RPMI7951 (cell line): Measurements from ENCODE around the gene PROC. TPM values are rescaled to one million over a fixed set of nuclear protein-coding genes. Genes with fewer than 3 reads are reported as not detected.

Experiments used
- DNase-seq: peaks from one replicate; pipeline ENCODE4 v3.0.0-alpha.2; 2012; ENCODE audit warnings: low read depth
- total RNA-seq: library from RNA; depleted of rRNA; stranded (reverse); fragments of >200 nt; shearing (Covaris generic); gene quantifications from 2 replicates; pipeline ENCODE4 v1.2.3, GENCODE V29; 2014

PROC gene
- total RNA-seq, 1 experiment from 2014 or later: 0.48 TPM

GRCh38 chr2:127414638-127415592 lies 3.3 kb upstream of the PROC start:
- no peak for DNase-seq

- no peak for DNase-seq
Observed at GRCh38 chr2:127415593-127416505, 2.4 kb upstream of the PROC start.

- DNase-seq: no peak
Observed at GRCh38 chr2:127416506-127417001, 1.7 kb upstream of the PROC start.

- no peak for DNase-seq
Observed at GRCh38 chr2:127417406-127417805, 821 bp upstream of the PROC start.

GRCh38 chr2:127419112-127419430 lies 844 bp downstream of the PROC start:
- DNase-seq: no peak

GRCh38 chr2:127419448-127420038 lies 1.3 kb downstream of the PROC start:
- DNase-seq: no peak

- no peak for DNase-seq
Observed at GRCh38 chr2:127420039-127420864, 2.0 kb downstream of the PROC start.

- DNase-seq: no peak
Observed at GRCh38 chr2:127421116-127421800, 3.0 kb downstream of the PROC start.

- no peak for DNase-seq
Observed at GRCh38 chr2:127421871-127422558, 3.8 kb downstream of the PROC start.

- peak; percentile 18 for DNase-seq
Observed at GRCh38 chr2:127422559-127423477, 4.6 kb downstream of the PROC start.

GRCh38 chr2:127423478-127423843 lies 5.2 kb downstream of the PROC start:
- no peak for DNase-seq

- no peak for DNase-seq
Observed at GRCh38 chr2:127423880-127424279, 5.7 kb downstream of the PROC start.

GRCh38 chr2:127424598-127425520 lies 6.6 kb downstream of the PROC start:
- DNase-seq: peak; percentile 15

- no peak for DNase-seq
Observed at GRCh38 chr2:127425540-127426490, 7.6 kb downstream of the PROC start.

GRCh38 chr2:127426501-127427354 lies 8.5 kb downstream of the PROC start:
- DNase-seq: no peak
